Measurements from ENCODE around the gene TENM3. TPM values are rescaled to one million over a fixed set of nuclear protein-coding genes. Genes with fewer than 3 reads are reported as not detected.
A peak's percentile ranks its signal among the peaks of the same experiment; 100 is the strongest.

The TENM3 gene
- total RNA-seq, 1 experiment from 2014 or later = 0.87 TPM

DNA sequence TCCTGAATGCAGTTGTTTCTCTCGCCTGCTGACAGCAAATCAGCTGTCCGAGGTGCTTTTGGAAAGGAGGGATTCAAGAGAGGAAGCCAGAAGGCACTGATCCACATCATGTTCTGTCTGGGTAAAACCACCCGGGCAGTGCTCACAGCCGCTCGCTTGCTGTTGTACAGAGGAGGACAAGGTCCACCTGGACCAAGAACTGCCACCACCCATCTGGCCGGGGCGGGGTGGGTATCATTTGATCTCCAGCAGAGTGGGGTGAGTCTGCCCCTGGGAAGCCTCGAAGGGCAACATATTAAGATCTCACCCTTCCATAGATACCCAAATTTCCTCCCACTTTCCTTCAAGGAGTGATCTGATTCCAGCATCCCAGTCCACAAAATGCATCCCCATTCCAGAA is 560.9 kb downstream of the TENM3 start:
- no peak for ATAC-seq
- H3K4me1 ChIP-seq (ENCODE audit: insufficient read depth, low read length) = peaks cover 6% of the 10 kb centered on the region
- no peaks in the 10 kb centered on the region for H3K36me3 ChIP-seq (ENCODE audit: low read depth, low read length)
- DNase-seq = no peak
- H3K9ac ChIP-seq (ENCODE audit: low read length) = no peak overlapping the region
- no peaks in the 10 kb centered on the region for H4K20me1 ChIP-seq (ENCODE audit: low read length)
- H3F3A ChIP-seq (ENCODE audit: low read length, unreplicated experiment) = no peaks in the 10 kb centered on the region
- H3K9me2 ChIP-seq (replicated peaks; ENCODE audit: low read length) = no peaks in the 10 kb centered on the region
- H3K27ac ChIP-seq (ENCODE audit: low read length) = no peak overlapping the region
- no peak overlapping the region for H2AFZ ChIP-seq (ENCODE audit: low read length)
- no peaks in the 10 kb centered on the region for H3K79me2 ChIP-seq (ENCODE audit: low read length)
- CTCF ChIA-PET = no interaction called here
- no peak overlapping the region for H3K4me2 ChIP-seq (ENCODE audit: low read length)
- intact Hi-C loops (cut with micrococcal nuclease) = loop anchor here (10.0 kb wide), 1 partner anchor 159 kb away; no protein-coding TSS in a partner anchor
- BruUV-seq (replicated peaks) = no TSS peak
- POLR2A ChIA-PET (ENCODE audit: unreplicated experiment) = no interaction called here
- no peak for TF ChIP-seq EZH2phosphoT487 (IDR thresholded peaks at IDR 0.05; ENCODE audit: borderline replicate concordance, low read length)
- TF ChIP-seq, protein P1, sequence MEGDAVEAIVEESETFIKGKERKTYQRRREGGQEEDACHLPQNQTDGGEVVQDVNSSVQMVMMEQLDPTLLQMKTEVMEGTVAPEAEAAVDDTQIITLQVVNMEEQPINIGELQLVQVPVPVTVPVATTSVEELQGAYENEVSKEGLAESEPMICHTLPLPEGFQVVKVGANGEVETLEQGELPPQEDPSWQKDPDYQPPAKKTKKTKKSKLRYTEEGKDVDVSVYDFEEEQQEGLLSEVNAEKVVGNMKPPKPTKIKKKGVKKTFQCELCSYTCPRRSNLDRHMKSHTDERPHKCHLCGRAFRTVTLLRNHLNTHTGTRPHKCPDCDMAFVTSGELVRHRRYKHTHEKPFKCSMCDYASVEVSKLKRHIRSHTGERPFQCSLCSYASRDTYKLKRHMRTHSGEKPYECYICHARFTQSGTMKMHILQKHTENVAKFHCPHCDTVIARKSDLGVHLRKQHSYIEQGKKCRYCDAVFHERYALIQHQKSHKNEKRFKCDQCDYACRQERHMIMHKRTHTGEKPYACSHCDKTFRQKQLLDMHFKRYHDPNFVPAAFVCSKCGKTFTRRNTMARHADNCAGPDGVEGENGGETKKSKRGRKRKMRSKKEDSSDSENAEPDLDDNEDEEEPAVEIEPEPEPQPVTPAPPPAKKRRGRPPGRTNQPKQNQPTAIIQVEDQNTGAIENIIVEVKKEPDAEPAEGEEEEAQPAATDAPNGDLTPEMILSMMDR (conservative IDR thresholded peaks at IDR 0.05; ENCODE audit: low read depth, low read length) = no peak
- no peak for TF ChIP-seq EZH2 (IDR thresholded peaks at IDR 0.05; ENCODE audit: low read length, unreplicated experiment)
- H3K4me3 ChIP-seq (ENCODE audit: low read length) = no peak overlapping the region
- no peaks in the 10 kb centered on the region for H3K27me3 ChIP-seq (ENCODE audit: low read length)
- no peaks in the 10 kb centered on the region for H3K9me3 ChIP-seq (ENCODE audit: low read length)

DNA sequence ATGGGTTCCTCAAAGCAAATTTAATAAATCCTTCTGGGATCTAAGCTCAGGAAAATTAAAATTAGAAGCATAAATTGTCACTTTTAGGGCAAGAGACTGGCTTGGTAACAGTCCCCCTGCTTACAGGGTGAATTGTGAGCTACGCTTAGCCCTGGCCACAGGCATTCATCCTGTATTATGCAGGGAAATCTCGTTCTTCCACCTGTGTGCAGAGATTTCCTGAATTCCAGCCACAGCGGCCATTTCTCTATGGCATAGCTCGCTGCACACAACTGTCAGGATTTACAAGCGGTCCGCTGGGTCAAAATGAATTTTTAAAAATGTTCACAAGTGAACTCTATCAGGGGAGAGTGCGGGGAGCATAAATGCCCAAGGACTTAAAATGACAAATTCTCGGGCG is 562.1 kb downstream of the TENM3 start:
- ChIA-PET POLR2A (ENCODE audit: unreplicated experiment) (no interaction called here), CTCF (interaction anchor here (0.6 kb wide), 8 partner anchors 26 to 1662 kb away, joined by 3 to 9 read pairs (median 7); no protein-coding TSS in a partner anchor)
- no peak overlapping the region for H3K4me3 ChIP-seq (ENCODE audit: low read length)
- DNase-seq (no peak), ATAC-seq (no peak)
- H4K20me1 ChIP-seq (ENCODE audit: low read length) = no peaks in the 10 kb centered on the region
- H3K79me2 ChIP-seq (ENCODE audit: low read length) = no peaks in the 10 kb centered on the region
- H3K27me3 ChIP-seq (ENCODE audit: low read length) = no peaks in the 10 kb centered on the region
- H3K27ac ChIP-seq (ENCODE audit: low read length) = no peak overlapping the region
- no peak overlapping the region for H3K9ac ChIP-seq (ENCODE audit: low read length)
- intact Hi-C loops (cut with micrococcal nuclease) = loop anchor here (5.0 to 10.0 kb wide), 2 partner anchors 161 to 268 kb away; no protein-coding TSS in a partner anchor
- H3K9me2 ChIP-seq (replicated peaks; ENCODE audit: low read length) = no peaks in the 10 kb centered on the region
- no peaks in the 10 kb centered on the region for H3K36me3 ChIP-seq (ENCODE audit: low read depth, low read length)
- H3F3A ChIP-seq (ENCODE audit: low read length, unreplicated experiment) = no peaks in the 10 kb centered on the region
- no TSS peak for BruUV-seq (replicated peaks)
- H3K4me1 ChIP-seq (ENCODE audit: insufficient read depth, low read length) = peaks cover 13% of the 10 kb centered on the region
- H3K9me3 ChIP-seq (ENCODE audit: low read length) = no peaks in the 10 kb centered on the region
- H3K4me2 ChIP-seq (ENCODE audit: low read length) = no peak overlapping the region
- TF ChIP-seq, protein P1 (conservative IDR thresholded peaks at IDR 0.05; ENCODE audit: low read depth, low read length) = no peak
- no peak for TF ChIP-seq EZH2 (IDR thresholded peaks at IDR 0.05; ENCODE audit: low read length, unreplicated experiment)
- no peak overlapping the region for H2AFZ ChIP-seq (ENCODE audit: low read length)

DNA sequence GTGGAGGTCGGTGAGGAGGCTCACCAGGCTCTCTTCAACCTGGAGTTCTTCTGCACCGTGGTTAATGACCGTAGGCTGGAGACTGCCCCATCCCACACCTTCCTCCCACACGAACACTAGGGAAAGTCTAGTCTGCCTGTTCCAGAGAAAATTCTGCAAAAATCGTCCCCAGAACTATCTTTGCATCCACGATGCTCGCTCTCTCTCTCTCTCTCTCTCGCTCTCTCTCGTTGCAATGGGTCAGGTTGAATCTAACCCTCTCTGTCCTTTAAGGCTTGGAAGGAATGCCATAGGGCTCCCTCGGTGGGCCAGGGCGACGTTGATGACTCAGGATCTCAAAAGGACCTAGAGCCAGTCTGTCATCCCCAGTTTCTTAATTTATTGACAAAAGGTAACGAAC is 562.5 kb downstream of the TENM3 start:
- intact Hi-C loops (cut with micrococcal nuclease) = loop anchor here (1.0 to 10.0 kb wide), 3 partner anchors 161 to 327 kb away; no protein-coding TSS in a partner anchor
- ATAC-seq (no peak), DNase-seq (no peak)
- TF ChIP-seq EZH2 (IDR thresholded peaks at IDR 0.05; ENCODE audit: low read length, unreplicated experiment) = no peak
- TF ChIP-seq EZH2phosphoT487 (IDR thresholded peaks at IDR 0.05; ENCODE audit: borderline replicate concordance, low read length) = no peak
- TF ChIP-seq, protein P1 (conservative IDR thresholded peaks at IDR 0.05; ENCODE audit: low read depth, low read length) = no peak
- Histone ChIP-seq H3K9me2 (replicated peaks; ENCODE audit: low read length) (no peaks in the 10 kb centered on the region), H4K20me1 (ENCODE audit: low read length) (no peaks in the 10 kb centered on the region), H3F3A (ENCODE audit: low read length, unreplicated experiment) (no peaks in the 10 kb centered on the region), H3K36me3 (ENCODE audit: low read depth, low read length) (no peaks in the 10 kb centered on the region), H2AFZ (ENCODE audit: low read length) (peak overlapping the region; percentile 87; the same call in 1 of the 2 replicates), H3K4me3 (ENCODE audit: low read length) (no peak overlapping the region), H3K27ac (ENCODE audit: low read length) (no peak overlapping the region), H3K4me2 (ENCODE audit: low read length) (no peak overlapping the region), H3K27me3 (ENCODE audit: low read length) (no peaks in the 10 kb centered on the region), H3K9ac (ENCODE audit: low read length) (no peak overlapping the region), H3K79me2 (ENCODE audit: low read length) (no peaks in the 10 kb centered on the region), H3K4me1 (ENCODE audit: insufficient read depth, low read length) (peaks cover 13% of the 10 kb centered on the region), H3K9me3 (ENCODE audit: low read length) (no peaks in the 10 kb centered on the region)
- no TSS peak for BruUV-seq (replicated peaks)
- ChIA-PET CTCF (interaction anchor here (0.6 kb wide), 8 partner anchors 27 to 1663 kb away, joined by 3 to 9 read pairs (median 7); no protein-coding TSS in a partner anchor), POLR2A (ENCODE audit: unreplicated experiment) (no interaction called here)
